Stimulated activated CD8-positive, alpha-beta memory T cell treated with anti-CD3 and anti-CD28 coated beads, Interleukin-15, amount 100 ng/mL, for 1 hour (primary cell): ENCODE results near the gene PRKCA.
"Not testable (repeated sequence)": the region's sequence is repeated elsewhere in the genome, so short reads cannot be mapped to it uniquely, and the experiment has no call there.

Experiments used
- DNase-seq: peaks from one replicate; pipeline ENCODE4 v3.0.0-alpha.2; 2020; ENCODE audit warnings: low read depth

The PRKCA gene

DNA sequence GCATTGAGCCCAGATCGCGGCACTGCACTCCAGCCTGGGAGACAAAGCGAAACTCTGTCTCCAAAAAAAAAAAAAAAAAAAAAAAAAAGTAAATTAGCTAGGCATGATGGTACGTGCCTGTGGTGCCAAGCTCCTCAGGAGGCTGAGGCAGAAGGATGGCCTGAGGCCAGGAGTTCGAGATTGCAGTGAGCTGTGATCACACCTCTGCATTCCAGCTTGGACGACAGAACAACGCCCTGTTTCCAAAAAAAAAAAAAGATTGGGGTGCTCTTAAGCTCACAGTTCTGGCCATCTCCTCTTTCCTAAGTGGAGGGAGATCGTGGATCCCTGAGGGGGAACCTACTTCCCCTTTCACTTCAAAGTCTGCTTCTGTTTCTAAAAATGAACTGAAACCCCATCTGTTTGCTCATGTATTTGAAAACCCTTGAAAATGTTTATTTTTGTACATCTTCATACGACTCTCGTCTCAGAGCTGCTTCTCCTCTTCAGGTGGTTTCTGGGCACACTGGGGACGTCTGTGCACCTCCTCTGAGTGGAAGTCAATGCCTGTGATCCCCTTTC is 138.8 kb downstream of the PRKCA start:
- no peak for DNase-seq

DNA sequence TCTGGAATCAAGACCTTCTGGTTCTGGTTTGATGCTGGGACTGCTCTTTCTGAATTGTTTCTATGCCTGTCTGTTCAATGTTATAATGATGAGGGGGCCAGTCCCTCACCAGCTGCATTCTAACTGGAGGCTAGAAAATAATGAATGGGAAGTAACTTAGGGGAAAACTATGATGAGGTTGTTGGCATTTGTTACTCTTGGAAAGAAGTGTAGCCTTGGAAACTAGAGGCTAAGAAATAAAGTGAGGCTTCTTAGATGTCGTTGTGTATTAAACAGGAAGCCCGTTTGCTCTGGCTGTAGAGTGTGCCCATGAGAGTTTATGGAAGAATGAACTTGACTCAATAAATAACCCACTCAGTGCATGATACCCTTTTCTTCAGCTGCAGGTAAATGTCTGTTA is 140.8 kb downstream of the PRKCA start:
- DNase-seq: no peak

DNA sequence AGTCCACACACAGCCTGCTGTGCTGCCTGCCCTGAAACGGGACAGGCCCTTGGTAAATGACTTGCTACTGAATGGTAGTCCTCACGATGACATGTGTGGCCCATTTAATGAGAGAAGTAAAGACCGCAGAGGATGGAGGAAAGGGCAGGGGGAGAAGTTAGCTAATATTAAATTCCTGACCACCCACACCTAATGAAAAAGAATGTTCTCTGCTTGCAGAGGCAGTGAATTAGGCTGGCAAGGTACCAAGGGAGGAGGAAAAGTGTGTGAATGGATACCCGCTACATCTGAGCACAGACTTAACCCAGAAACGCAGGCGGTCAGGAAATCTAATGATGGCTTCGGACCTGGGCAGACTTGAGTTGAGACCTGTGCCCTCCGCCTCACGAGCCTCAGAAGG is 141.2 kb downstream of the PRKCA start:
- DNase-seq: no peak

DNA sequence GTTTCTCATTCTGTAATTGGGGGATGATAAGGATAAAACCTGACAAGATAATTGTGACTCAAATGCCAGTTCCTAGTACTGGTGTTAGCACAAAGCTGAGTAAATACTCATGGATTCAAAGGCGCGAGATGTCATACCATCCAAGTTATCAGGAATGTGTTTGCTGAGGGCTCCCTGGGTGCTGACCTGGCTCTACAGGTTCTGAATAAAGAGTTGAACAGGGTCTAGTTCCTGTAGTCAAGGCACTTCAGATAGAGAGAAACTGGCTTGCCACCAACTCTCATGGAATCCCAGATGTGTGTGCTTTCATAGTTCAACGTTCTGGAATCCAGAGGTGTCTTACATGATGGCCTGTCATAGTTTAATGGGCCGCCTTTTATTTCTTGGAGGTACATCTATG is 141.6 kb downstream of the PRKCA start:
- no peak for DNase-seq

DNA sequence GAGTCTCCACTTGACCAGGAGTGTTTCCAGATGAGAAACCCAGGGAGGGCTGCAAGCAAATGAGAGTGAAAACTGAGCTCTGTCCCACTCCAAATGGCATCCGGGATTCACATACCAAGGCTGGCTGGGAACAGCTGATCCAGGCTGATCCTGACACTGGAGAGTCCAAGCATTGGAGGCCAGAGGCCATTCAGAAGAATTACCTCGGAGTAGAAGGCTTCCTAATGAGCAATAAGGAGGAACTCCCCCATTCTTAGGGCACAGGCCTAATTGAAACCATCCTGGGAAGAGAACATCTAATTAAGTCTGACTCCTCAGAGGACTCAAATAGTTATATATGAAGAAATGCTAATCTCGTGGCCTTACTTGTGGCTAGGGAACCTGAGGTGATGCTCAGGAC is 142.8 kb downstream of the PRKCA start:
- DNase-seq: no peak

DNA sequence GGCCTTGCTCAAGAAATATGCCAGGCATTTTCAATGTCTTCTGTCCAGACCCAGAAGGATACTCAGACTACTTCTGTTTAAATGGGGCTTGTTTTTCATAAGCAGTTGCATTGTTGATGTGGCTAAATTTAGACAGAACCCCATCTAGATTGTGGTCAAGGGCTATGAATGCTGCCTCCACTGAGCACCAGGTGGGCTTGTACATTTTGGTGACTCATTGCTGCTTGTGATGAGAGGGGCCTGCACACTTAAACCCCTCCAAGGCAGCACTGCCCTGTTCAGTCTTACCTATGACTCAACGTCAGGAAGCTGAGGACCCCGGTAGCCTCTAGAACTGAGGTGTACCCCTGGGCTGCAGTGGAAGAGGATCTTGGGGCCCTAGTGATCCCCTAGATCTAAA is 144.0 kb downstream of the PRKCA start:
- DNase-seq: no peak

DNA sequence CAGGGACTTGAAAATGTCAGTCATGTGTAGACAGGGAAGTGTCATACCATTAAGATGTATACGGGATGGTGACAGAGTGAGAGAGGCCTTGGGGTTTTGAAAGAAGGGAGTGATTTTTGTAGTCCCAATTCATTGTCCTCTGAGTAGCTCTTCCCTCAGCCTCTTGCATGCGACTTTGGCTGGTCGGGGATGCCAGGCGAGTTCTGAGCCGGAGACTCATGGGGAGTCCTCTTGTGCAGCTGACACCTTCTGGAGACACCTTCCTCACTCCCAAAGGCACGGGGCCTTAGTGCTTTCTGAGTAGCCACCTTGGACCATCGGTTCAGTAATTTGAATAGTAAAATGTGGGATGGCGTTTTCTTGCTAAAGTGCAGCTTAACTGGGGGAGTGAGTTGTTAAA is 144.7 kb downstream of the PRKCA start:
- DNase-seq: no peak

DNA sequence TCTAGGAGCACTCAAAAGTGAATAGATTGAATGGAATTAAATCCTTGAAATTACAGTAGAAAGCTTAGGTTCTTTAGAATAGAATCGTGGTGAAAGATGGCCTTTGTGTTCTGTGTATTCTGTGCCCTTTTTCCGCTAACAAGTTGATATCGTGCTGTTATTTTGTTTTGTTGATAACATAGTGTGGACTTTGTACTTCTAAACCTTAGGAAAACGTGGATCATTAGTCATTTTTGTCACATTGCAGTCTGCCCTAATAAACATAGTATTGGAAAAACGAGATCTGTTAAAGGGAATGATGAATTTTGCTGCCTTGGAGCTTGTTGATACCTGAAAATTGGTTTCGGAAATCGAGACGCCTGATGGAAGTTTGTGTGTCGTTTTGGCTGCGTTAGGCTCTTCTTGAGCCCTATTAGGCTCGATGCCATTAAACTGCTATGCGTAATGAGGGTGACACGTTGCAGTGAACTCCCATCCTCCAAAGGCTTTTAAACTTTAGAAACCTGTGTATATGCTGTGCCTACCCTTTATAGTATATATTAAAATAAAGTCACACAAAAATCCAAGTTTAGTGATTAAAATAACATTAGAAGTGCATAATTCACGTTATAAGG is 145.7 kb downstream of the PRKCA start:
- DNase-seq: no peak

DNA sequence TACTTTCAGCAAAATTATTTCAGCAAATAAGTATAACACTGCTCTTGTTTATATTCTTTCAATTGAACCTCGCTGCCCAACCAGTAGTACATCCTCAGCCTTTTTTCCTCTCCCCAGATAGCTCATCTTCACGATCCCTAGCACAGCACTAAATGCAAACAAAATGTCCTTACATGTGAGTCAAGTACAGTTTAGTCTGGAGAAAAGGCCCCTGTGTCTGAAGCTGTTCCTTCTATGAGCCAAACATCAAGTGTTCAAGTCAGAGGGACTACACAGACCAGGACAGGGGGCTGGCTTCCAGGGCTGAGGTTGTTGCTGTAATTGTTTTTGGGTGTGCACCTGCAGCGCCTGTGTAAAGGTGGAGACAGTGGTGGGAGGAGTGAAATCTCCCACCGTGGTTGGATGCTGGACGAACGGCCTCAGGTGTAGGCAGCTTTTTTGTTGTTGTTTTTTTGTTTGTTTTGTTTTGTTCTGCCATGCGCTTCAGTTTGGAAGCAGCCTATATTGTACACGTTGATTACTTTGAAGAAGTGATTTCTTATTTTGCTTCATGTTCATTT is 147.1 kb downstream of the PRKCA start:
- DNase-seq: no peak

DNA sequence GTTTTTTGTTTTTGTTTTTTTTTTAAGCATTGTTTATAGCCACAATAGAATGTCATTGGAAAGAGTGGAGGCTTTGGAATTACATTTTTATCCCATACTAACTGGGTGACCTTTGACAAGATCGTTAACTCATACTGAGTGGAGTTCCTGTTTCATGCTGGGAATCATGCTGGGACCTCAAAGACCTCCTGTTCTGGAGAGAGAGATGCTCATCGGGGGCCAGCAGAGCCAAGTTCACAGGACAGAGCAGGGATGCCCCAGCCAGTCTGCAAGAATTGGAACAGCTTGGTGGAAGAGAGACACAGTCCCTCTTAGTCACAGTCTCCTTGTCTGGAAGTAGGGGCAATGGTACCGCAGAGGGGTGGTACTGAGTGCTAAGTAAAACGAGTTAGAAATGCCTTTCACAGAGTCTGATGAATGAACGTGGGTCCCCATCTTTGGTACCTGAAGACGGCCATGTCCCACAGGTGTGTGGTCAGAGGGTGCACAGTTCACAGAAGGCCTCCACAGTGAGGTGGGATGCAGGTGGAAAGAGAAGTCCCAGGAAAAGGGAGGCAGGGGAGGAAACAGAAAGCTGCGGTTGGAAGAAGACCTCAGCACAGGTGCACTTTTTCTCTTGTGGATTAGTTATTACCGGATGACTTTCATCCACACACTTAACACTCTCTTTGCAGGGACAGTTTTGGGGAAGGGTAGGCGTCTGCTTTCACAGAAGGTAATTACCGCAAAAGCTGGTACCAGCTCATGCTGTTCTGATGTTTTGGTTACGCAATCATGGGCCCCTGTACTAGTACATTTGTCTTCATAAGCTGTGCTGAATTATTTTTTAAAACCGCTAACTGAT is 147.8 kb downstream of the PRKCA start:
- DNase-seq: no peak

DNA sequence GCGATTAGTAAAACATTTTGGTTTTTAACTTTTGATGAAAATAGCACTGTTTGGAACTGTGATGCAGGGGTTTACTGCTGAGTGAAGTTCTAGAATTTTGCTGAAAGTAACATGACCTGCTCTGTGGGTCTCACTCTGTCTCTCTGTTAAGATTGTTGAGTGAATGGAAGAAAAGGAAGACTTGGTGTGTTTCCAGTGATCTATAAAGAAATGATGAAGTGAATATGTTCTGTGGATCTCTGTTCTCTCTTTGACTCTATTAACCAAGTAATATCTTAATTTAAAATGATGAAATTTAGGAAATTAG is 148.4 kb downstream of the PRKCA start:
- DNase-seq: no peak

DNA sequence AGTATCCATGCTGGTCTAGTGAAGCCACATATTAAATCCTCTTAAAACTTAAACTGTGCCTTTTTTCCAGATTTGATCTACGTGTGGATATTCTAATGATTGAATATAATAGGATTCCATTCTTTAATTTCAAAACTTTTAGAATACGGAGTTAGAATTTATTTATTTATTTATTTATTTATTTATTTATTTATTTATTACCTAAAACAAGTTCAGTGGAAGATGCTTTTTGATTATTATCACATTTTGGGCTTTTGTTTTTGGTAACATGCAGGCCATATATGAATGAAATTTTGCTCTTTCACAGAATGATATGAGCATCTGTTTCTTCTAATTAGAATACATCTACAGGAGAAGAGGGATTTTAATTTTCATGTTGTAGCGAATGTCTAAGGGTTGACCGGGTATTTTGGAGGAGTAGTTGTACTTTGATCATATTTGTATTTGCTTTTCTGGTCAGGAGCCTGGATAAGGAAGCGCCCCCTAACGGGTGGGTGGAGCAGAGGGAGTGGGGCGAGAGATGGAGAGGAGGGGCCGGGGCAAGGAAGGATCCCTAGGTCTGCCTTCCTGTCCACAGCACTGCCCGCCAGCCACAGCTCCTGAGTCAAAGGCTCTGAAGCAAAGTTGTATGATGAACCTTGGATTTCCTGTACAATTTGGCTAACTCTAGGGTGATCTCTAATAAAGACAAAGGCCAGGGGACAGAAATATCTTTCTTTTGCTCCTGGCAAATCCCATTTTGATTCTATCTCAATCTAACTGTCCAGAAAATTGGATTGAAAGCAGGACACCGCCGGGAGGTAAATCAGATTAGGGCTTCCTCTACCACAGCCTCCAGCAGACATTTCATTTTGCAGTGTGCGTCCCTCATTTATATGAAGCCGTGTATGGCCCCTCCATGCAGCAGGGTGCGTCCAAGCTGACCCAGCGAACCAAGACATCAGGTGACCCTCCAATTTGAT is 149.1 kb downstream of the PRKCA start:
- no peak for DNase-seq

DNA sequence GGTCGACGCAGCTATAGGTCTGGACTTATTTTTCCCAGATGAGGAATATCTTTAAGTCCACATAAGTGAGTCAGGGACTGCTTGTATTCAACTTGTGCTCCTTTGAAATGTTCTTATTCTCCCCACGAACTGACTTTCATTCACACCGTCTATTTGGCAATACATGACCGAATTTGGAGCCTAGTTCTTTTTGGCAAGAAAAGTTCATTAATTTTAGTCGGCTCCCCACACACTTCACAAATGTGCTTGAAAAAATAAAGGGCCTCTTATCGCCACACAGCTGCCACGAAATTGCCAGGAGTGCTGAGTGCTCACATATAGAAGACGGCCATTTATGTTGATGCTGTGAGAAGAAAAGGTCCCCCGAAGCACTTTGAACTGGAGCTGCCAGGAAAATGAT is 152.6 kb downstream of the PRKCA start:
- no peak for DNase-seq

DNA sequence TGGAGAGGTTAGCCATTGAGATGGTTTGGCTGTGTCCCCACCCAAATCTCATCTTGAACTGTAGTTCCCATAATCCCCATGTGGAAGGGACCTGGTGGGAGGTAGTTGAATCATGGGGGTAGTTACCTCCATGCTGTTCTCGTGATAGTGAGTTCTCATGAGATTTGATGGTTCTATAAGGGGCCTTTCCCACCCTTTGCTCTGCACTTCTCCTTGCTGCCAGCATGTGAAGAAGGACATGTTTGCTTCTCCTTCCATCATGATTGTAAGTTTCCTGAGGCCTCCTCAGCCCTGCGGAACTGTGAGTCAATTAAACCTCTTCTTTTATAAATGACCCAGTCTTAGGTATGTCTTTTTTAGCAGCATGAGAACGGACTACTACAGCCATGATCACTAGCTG is 155.1 kb downstream of the PRKCA start:
- not testable (repeated sequence) for DNase-seq

DNA sequence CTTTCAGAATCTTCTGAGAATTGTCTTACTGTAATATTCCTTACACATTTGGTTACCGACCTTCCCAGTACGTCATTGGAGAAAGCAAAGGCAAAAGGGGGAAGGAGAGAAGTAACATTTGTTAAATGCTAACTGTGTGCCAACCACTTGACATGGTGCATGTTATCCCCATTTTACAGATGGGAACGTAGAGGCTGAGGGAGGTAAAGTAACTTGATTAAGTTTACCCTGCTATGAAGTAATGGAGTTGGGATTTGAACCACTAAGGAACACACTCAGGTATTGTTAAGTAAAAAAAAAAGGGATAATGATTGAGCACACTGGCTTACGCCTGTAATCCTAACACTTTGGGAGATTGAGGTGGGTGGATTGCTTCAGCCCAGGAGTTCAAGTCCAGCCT is 156.4 kb downstream of the PRKCA start:
- DNase-seq: no peak

DNA sequence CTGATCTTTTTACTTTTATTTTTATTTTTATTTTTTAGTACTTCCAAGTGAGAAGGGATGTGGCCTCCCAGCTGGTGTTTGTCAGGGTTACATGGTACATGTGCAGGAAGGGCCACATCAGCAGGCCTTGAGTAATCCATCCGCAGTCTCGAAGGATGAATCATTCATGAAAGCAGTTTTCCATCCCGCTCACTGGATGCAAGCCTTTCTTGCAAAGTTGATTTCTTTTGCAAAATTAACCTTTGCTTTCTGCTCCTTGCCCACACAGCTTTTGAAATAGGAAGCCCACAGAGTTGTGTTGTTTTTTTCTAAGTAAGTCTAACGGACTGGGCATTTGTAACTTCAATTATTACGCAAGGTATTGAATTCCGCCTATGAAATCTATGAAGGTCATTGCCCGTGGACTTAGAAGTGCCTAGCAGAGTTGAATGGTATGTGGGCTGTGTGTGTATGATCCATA is 157.4 kb downstream of the PRKCA start:
- DNase-seq: no peak

DNA sequence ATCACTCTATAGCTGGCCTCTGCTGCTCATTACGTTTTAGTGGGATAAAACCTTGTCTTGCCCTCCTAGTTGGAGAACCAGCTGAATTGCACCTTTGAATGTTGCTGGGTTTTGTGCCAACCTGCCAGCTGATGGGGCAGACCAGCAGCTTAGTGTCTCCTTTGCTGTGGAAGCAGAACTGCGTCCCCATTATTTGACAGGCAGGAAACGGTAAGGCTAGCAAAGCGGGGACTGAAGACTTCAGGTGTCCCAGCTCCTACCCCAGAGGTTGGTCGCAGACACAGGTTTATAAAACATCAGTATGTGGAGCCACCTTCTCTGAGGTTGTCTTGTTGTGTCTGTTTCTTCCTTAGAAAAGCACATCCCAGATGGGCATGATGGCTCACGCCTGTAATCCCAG is 158.1 kb downstream of the PRKCA start:
- no peak for DNase-seq

DNA sequence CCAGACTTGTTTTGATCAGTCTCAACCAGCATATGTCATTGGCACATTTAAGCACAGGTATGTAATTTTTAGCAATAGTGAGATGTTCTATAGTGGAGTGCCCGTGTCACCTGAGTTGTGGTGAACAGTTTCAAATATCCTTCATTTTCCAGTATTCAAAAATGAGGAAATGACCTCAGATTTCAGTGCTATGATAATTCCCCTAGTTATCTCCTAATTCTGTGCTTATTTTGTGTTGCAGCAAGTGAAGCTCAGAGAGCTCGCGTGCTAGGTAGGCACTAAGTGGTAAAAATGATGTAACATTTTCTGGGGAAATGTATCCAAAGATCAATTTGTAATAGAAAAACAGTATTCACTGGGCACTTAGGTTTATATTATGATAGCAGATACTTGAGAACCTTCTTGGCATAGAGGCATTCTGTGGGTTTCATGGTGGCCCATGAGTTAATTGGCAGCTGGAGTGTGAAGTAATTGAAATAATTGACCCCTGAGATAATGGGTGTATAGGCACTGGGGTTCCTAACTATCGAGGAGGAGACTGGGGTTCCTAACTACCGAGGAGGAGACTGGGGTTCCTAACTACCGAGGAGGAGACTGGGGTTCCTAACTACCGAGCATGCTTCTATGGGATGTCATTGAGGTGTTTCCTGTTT is 159.1 kb downstream of the PRKCA start:
- DNase-seq: no peak

DNA sequence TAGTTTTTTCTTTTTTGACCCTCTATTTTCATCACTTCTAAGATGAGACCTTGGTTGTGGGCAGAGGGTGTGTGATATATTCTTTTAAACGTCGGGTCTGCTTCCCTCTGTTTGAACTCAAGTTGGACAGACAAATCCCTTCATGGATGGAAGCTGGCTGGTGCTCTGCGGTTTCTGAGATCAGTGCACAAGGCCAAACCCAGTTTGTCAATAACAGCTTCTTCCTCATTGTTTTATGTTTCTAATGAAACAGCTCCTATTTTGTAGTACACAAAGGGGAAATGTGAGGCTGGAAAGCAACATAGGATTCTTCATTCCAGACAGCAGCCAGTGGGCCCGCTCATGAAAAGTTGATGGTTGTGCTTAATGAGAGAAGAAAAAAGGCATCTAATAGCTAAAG is 159.6 kb downstream of the PRKCA start:
- no peak for DNase-seq

DNA sequence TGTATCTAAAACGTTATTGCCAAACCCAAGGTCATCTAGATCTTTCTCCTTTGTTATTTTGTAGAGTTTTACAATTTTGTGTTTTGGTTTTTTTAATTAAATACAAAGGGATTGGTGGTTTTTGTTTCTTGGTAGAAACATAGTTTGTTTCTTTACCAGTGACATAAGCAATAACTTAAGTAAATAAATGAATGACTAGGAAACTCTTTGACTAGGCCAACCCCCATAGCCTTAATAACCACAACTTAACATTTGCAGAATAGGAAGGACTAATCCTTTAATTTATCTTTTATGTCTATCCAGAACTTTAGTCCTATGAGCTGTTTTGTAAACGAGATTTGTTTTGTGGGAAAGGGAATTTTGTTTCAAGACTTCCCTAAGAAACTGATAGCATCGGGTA is 162.5 kb downstream of the PRKCA start:
- DNase-seq: no peak

DNA sequence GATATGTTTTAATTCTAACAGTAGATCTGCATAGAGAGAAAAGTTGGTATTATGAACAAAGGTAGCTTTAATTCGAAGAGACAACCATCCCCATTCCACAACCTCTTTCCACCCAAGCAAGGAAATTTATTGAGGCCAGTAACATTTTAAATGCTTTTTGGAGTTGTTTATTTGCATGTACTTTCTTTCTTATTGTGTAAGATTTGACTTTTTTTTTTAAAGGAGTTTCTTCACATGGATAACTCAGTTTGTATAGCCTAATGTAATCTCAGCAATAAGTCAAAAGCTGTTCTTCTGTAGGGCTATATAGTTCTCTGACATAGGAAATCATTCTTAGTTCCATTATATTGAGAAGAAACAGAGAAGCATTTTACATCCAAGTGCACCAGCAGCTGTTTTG is 163.3 kb downstream of the PRKCA start:
- DNase-seq: no peak
